HG03095 (cell line): ENCODE measurements around the gene MMP28.

Experiments used
- ATAC-seq: cut with Tn5 transposase; IDR thresholded peaks from one replicate; pipeline ENCODE4 v1.9.1; 2021; ENCODE audit warnings: moderate library complexity; ENCODE audit not compliant: unreplicated experiment

Gene MMP28

GRCh38 chr17:35799942-35800341 lies 4.5 kb upstream of the MMP28 start:
- ATAC-seq: no peak

DNA sequence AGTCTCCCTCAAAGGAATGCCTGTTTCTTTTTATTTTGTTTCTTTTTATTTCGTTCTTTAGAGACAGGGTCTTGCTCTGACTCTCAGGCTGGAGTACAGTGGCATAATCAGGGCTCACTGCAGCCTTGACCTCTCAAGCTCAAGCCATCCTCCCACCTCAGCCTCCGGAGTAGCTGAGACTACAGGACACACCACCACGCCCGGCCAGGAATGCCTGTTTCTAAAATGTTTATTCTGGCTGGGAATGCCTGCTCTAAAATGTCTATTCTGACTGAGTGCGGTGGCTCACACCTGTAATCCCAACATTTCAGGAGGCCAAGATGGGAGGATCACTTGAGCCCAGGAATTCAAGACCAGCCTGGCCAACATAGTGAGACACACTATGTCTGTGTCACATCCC lies 2.5 kb upstream of the MMP28 start:
- ATAC-seq: no peak

DNA sequence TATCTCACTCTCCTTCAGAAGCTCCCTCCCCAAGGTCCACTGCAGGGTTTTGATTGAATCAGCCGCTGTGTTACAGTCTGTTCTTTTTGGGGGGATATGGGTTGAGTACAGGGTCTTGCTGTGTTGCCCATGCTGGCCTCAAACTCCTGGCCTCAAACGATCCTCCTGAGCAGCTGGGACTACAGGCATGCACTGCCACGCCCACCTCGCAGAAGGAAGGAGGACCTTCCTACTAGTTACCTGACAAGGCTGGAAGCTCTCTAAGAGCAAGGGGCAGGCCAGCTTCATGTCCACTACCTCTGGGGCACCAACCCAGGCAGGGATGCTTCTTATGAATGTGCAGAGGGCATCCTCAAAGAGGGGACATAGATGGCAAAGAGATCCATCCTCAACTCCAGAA lies 1.9 kb upstream of the MMP28 start:
- ATAC-seq: no peak

- ATAC-seq: no peak
Observed at GRCh38 chr17:35796942-35797341, 1.5 kb upstream of the MMP28 start.

- ATAC-seq: no peak
Observed at GRCh38 chr17:35795871-35796265, 427 bp upstream of the MMP28 start.

- no peak for ATAC-seq
Observed at GRCh38 chr17:35793257-35793656, 2.2 kb downstream of the MMP28 start.

DNA sequence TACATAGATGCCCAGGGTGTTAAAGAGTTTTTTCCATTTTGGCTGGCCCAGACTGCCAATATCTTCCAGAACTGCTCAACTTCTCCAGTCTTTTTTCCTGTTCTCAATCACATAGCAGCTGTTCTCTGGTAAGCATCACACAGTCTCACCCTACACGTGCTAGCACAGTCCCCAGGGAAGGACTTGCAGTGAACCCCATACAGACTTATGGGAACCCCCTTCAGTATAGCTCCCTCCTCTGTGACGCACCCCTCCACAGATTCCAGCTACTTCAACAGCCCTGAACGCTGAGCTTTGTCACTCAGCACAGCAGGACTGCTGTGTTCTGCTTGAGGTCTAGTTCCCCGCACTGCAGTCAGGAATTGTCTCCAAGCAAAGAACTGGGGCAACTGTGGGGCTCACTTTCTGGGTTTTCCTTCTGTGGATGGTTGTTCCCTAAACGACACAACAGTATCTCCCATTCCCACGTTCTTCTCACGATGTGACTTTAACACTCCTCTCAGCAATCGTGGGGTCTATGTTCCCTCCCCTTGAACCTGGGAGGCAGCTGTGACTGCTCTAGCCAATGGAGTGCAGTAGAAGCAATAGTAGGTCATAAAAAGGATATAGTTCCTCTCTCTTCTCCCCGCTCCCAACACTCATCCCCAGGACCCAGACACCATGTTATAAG lies 3.6 kb downstream of the MMP28 start:
- no peak for ATAC-seq

DNA sequence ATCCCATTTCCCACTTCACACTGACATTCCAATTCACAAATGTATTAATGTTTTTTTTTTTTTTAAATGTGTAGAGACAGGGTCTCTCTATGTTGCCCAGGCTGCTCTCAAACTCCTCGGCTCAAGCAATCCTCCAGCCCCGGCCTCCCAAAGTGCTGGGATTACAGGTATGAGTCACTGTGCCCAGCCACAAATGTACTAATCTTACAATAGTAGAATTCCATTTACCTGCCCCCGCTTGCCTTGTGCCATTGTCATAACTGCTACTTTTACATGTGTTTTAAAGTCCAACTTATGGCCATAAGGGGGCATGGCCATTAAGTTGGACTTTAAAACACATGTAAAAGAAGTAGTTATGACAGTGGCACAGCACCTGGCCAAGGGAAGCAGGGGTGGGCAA lies 4.6 kb downstream of the MMP28 start:
- no peak for ATAC-seq

DNA sequence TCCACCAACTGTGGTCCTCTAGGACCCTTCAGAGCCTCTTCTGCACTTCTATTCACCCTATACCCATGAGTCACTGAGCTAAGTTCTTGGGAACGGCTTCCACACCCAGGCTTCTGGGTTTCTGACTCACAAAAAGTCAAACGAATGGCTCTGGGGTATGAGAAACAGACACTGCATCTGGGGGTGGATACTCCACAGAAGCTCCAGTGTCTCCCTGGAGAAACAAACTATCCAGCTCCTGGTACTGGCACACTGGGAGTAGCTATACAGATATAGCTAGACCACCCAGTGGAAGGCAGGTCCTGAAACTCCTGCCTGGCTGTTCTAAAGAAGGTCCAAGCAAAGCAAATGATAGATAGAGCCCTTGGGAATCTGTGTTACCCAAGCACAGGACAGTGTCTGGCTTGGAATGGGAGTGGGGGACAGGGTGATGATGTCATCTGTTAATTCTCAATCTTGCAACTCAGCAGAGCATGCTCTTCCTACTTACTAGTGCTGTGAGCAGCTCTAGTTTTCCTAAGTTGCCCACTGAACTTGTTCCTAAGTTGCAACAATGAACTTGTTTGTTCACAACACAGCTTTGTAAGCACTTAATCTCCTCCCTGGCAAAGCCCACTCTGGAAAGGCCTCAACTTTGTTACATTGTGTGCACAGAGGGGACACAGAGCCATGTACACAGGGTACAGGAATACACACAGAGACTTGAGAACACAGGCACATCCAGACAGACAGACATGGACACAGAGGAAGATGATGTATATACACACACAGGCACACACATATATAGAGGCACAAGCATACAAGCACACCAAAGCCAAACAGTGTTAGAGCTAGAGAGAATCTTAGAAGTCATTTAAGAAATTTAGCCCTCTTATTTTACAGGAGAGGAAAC lies 6.7 kb downstream of the MMP28 start:
- no peak for ATAC-seq

- ATAC-seq: no peak
Observed at GRCh38 chr17:35786941-35787432, 8.5 kb downstream of the MMP28 start.

GRCh38 chr17:35784895-35785294 lies 10.5 kb downstream of the MMP28 start:
- ATAC-seq: no peak

DNA sequence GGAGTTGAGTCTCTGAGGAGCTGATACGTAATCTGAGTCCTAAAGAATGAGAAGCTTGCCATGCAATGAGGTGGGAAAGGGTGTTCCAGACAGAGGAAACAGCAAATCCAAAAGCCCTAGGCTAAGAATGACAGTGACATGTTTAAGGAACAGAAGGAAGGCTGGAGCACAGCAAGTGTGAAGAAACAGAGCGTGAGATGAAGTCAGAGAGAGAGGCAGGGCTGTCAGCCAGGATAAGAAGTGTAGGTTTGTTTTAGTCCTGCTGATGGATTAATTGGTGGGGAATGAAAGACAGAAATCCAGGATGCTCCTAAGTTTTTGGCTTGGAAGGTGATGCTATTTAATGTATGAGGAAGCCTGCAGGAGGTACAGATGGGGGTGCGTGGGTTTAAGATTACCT lies 14.5 kb downstream of the MMP28 start:
- no peak for ATAC-seq

DNA sequence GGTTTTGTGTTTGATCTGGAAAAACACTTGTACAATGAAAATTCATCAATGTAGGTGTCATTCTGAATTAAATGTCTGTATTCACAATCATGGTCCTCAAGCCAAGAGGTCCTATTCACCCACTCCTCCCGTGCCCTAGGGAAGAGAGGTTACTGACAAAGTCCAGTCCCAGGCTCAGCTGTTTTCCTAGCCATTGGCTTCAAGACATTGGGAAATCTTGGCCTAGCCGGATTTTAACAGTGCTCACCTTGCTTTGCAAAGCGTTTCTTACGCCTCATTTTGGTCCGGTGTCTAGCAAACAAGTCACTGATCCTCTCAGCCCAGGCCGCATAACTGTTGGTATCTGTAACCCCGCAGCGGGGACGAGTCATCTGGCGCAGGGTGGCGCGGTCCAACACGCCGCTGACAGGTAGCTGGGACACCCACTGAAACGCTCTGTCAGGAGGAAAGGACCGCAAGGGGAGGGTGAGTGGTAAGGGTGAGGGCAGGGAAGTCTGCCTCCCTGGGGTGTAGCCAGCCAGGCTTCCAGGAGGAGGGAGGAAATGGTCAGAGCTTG lies 16.7 kb downstream of the MMP28 start:
- ATAC-seq: no peak

DNA sequence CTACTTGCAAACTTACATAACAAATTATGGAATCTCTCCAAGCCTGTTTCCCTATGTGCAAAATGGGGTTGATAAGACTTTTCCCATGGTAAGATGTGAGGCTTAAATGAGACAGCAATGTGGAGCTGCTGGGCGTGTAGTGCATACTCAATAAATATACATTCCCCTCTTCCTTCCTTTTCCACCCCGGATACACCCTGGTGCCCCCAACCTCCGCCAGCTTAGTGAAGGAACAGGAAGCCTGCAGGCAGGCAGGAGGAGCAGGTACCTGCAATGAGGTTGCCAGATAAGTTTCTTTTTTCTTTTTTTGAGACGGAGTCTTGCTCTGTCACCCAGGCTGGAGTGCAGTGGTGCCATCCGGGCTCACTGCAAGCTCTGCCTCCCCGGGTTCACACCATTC lies 19.9 kb downstream of the MMP28 start:
- ATAC-seq: no peak

GRCh38 chr17:35775039-35775438 lies 20.4 kb downstream of the MMP28 start:
- no peak for ATAC-seq

GRCh38 chr17:35774499-35774898 lies 20.9 kb downstream of the MMP28 start:
- ATAC-seq: no peak

DNA sequence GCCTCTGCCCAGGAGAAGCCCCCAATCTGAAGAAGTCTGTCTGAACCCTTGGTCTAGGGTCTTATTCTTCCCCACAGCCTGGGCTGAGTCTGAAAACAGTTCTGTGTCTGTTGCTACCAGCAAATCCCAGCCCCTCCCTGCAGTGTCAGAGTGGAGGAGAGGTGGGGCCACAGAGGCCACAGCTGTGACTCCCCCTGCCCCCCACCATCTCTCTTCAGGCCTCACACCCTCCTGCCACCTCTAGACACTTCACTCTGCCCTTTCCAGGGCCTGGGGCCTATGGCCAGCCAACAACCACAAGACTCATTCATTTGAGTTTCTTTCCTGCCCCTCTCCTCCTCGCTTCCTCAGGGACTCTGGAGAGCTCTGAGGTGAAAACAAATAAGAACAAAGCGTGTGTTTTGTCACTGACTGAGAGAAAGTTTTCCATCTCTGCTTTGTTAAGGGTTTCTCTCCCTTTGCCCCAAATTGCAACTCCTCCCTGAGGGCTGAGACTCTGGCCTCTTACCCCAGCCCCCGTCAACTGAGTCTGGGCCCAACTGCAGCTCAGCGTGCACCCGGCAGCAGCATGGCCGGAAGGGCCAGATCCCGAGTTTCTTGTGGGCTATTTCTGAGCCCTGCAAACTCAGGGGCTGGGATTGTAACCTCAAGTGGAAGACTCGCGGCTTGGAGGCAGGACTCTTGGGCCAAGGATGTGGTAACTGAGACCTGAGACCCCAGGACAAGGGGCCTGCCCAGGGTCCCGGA lies 21.6 kb downstream of the MMP28 start:
- ATAC-seq: no peak

DNA sequence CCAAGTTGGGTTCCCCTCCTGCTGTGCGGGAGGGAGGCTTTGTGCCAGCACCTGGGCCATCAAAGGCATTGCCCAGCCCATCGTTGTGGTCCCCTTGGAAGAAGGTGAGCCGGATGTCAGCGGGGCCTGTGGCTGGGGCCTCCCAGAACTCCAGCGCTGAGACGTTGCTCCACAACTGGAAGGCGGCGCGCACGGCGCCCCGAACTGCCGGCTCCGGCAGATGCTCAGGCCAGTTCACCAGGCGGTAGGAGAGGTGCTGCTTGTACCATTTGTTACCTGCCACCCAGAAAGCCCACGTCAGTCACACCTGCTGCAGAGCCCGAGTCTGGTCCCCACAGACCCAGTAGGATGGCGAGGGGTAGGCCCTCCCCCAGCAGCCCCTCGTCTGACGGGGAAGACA lies 22.3 kb downstream of the MMP28 start:
- no peak for ATAC-seq

DNA sequence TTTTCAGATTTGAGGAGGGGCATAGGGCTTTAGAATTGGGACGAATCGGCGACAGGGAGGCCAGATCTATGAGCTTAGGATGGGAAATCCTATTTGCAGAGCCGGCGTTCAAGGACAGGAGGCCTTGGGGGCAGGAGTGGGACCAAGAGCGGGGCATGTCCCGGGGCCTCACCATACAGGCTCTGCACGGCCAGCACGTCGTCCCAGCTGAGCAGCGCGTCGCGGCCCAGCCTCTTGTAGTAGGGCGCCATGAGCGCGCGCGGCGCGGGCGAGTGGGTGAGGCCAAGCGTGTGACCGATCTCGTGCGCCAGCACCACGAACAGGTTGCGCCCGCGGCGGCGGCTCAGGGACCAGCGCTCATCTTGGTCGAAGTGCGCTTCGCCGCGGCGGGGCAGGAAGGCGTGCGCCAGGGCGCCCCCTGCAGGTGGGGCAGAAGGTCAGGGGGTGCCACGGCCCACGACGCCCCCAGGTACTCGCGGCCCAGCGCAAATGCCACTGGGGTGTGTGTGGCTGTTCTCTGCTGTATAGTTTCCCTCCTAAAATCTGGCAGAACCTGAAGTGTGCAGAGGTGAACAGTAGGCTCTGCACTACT lies 25.4 kb downstream of the MMP28 start:
- ATAC-seq: no peak

GRCh38 chr17:35768797-35769196 lies 26.6 kb downstream of the MMP28 start:
- no peak for ATAC-seq
